Measurements from ENCODE around the gene SETD1A.

The SETD1A gene

DNA sequence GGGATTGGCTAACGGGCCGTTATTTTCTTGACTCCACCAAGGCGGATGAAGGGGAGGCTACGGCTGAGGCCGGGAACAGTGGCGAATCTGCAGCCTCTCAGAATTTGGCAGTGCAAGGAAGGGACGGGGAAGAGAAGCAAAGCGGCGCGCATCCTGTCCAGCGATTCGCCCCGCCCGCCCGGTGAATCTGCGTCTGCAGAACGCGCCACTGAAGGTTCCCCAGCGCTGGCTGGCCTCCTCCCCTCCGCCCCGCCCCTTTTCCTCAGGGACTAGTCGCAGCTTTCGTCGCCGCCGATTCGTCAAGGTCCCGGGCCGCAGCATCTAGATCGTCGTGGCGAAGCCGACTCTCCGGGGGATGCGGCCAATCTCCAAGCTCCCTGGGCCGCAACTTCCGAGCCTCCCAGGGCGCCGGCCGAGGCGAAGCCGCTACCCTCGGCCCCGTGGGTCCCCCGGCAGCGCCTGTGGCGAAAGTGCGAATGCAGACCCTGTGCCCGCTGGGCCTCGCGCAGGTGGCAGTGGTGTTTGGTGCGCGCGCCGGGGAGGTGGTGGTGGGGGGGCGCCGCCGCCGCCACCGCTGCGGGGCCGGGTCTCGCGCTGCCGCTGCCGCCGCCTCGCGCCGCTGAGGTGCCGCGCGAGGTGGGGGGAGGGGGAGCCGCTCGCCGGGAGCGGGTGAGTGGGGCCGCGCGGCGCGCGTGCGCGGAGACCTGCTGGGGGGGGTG lies at the start of gene SETD1A:
Gene SETD1A, plus strand, starts transcription at position 299 of the 719 bp plus-strand sequence. CDS start 978 bp downstream, outside the sequence.
- DNase-seq = peak; percentile 91

DNA sequence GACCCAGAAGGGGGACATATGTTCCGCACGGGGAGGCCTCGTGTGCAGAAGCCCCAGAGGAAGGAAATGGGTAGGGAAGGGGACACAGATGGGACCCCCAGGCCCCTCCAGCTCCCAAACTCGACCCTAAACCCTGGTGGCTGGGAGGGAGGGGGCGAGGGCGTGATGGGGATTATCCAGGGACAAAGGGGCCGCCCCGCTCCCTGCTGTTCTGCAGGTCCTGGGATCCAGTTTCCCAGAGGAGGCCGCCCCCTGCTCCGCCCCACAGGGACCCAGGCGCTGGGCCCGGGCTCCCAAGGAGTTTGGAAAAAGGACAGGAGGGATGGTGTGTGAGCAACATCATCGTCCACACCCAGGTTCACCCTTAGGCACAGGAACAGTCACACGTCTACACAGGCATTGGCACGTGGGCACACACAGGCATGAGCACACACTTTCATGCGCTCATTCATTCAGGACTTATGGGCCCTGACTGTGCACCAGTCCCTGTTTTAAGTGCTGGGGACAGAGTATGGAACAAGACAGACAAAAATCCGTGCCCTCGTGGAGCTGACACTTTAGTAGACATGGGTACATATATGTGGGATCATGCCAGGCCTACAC lies 47.0 kb upstream of the SETD1A start:
- DNase-seq = no peak

DNA sequence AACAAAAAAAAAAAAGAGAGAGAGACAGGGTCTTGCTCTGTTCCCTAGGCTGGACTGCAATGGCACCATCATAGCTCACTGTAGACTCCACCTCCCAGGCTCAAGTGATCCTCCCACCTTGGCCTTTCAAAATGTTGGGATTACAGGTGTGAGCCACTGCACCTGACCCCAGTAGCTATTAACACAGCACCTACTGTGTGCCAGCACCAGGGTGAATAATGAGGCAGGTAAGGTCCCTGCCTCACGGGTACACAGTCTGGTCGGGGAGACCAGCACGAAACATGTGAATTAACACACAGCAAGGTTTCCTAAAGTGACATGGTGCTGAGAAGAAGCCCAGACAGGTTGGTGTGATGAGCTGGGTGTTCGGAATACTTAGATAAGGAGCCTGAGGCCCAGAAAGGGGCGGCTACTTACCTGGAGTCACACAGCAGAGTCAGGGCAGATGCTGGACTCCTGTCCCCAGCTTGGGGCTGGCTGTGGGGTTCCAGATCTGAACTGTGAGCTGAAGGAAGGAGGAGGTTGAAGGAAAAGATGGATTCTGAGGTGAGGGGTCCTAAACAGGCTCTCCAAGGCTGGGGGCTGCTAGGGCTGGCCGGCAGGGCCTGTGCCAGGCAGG lies 44.7 kb upstream of the SETD1A start:
- no peak for DNase-seq

DNA sequence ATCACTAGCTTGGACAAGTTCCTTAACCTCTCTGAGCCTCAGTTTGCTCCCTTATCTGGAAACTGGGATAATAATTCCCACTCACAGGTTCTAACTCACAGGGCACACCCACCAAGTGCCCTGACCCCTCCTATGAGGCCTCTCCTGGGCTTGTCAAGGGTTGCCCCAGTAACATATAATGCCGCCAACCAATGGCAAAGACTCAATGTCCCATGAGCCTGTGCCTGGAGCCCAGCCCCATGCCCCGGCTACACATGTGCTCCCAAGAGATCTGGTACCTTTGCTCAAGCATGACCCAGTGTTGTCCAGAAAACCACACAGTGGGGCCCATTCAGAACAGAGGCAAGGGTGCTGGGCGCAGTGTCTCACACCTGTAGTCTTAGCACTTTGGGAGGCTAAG lies 42.7 kb upstream of the SETD1A start:
- no peak for DNase-seq

DNA sequence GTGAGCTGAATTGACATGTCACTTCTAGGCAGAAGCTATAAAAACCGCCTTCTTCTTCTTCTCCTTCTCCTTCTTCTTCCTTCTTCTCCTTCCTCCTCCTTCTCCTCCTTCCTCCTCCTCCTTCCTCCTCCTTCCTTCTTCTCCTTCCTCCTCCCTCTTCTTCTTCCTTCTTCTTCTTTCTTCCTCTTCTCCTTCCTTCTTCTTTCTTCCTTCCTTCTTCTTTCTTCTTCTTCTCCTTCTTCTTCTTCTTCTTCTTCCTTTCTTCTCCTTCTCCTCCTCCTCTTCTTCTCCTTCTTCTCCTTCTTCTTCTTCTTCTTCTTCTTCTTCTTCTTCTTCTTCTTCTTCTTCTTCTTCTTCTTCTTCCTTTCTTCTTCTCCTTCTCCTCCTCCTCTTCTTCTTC lies 38.9 kb upstream of the SETD1A start:
- DNase-seq = no peak

DNA sequence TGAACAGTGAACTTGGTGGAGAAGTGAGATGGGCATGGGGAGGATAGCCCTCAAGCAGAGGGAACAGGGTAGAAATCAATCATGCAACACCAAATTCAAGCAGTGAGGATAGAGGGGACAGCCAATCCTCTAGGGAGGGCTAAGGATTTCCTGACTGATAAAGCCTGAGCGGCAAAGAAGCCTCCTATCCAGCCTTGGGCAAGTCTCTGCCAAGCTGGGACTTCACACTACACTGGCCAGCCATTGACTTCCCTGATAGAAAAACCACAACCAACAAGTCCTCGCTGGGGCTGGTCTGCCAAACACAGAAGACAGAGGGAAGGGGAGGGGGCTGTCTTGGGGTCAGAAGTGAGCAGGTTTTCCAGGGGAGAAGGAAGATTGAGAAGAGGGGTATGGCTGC lies 36.7 kb upstream of the SETD1A start:
- no peak for DNase-seq

DNA sequence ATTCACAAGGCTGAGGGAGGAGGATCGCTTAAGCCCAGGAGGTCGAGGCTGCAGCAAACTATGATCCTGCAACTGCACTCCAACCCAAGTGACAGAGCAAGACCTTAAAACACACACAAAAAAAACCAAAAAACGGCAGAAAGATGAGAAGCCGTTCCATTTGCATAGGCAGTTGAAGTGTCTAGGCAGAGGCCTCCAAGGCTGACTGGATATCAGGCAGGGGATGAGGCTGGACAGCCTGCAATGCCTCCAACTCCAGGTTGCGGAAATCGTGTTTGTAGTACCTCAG lies 36.2 kb upstream of the SETD1A start:
- DNase-seq = no peak

DNA sequence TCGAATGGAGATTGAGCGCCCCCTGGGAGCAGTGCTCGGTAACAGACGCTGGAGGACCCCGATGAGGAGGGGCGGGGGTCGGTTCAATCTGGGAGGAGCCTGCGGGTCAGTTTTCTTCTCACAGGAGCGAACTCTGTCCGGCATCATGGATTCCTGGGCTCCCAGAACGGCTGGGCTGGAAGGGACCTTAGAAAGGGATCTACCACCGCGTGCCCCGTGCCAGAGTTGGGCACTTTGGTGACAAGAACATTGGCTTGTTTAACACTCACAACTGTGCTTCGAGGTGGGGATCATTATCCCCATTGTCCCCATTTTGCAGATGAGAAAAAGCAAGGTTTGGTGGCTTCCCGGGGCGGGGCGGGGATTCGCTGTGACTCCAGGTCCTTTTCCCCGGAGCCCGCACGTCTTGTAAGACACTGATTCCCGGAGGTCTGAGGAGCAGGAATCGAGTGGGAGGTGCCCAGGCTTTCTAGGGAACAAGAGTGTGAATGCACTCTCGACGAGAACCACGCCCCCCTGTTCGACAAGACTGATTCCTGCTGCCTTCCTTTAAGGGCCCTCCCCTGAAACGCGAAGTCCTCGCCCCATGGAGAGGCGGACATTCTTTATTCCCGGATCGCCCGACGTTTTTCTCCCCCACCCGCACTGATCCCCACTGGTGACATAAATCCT lies 35.7 kb upstream of the SETD1A start:
- peak; percentile 90 for DNase-seq

DNA sequence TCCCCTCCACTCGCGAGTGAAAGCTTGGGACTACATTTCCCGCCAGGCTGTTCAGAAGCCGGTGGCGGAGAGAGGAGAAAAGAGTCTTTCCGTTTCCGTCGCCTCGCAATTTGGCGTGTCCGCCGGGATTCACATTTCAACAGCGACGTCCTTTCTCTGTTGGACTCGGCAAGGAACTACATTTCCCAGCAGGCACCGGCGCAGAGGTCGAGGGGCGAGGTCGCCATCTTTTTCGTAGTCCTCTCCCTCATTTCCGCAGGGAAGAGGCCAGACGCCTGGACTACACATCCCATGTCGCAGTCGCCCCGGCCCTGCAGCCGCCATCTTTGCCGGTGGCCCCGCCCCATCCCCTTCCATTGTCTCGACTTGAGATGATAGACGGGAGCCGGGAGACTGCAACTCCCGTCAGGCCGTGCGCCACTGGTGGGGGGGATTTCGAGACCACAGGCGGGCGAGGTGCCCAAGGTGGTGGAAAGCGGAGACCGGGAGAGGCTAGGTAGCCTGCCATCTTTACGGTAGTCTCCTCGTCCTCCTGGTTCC lies 35.1 kb upstream of the SETD1A start:
- DNase-seq = peak; percentile 99

DNA sequence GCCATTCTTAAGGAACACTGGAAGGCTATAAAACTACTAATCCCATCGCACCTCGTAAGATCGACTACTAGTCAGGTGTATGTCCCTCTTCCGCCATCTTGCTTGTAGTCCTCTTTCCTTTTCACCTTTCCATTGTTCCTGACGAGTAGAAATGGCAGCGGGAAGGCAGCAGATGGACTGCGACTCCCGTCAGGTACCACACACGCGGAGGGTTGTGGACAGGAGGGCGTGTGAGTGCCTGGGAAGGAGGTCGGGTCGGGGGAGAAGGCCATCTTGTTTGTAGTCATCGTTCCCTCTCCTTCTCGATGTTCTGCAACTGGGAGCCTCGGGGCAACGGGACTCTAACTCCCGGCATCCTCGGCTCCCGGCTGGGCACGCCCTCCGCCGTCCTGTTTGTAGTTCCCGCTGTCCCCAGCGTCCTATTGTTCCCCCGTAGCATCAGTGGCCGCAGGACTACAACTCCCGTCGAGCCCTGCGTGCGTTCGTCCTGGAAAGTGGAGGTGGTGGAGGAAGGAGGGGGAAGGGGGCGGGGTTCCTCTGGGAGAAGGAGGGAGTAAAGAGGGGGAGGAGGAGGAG lies 34.5 kb upstream of the SETD1A start:
- peak; percentile 99 for DNase-seq

DNA sequence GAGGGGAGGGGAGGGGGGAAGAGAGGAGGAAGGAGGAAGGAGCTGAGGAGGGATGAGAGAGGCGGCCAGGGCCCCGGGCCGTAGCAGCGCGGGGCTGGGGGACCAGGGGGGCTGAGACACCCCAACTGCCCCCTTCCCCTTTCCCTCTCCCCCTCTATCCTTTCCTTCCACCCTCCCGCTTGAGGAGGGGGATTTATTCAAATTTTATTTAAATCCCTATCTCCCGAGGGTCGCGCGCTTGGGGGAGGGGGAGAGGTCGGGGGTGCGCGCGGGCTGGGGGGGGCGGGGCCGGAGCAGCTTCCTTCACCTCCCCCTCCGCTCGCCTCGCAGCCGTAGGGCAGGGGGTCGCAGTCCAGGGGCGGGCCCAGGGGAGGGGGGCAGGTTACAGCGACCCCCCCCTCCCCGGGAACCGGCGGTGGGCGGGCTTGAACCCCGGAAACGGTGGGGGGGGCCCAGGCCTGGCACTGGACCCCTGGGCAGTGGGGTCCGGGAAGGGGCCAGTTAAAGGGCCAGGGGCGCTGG lies 33.9 kb upstream of the SETD1A start, which contains the start of gene FBXL19:
Gene FBXL19, plus strand, starts transcription at position 19 of the 522 bp plus-strand sequence. CDS start 2,183 bp downstream, outside the sequence.
- no peak for DNase-seq

DNA sequence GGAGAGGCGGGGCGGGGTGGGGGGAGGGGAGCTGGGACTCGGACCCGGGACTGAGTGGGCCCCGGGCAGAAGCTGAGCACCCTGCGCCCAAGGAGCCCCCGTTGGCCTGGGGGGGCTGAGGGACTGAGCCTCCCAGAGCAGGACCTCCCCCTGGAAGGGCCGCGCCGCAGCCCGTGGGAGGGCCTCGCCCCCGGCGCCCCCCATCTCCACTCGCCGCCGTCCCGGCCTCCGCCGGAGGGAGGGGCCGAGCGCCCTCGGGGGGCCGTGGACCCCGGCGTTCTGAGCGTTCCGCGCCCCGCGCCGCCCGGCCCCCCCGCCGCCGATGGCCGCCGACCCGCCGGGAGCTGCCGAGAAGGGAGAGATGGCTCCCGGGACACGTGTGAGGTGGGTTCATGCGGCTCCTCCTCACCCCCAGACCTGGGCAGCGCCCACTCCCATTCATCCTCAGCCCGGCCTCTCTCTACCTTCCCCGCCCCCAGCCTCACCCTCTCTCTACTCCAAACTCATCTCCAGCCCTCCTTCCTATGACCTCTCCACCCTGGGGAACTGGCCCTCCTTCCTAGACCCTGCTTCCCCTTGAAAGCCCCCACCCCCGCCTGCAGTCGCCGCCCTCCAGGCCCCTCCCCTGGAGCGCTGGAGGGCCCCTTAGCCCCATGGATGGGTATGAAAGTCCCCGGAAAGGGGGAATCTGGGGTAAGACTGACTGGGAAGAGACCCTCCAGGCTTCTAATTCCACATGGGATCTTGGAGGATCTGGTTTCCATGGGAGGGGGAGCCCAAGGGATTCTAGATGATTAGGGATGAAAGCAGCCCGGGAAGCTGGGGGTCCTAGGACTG lies 33.3 kb upstream of the SETD1A start:
- DNase-seq = no peak

DNA sequence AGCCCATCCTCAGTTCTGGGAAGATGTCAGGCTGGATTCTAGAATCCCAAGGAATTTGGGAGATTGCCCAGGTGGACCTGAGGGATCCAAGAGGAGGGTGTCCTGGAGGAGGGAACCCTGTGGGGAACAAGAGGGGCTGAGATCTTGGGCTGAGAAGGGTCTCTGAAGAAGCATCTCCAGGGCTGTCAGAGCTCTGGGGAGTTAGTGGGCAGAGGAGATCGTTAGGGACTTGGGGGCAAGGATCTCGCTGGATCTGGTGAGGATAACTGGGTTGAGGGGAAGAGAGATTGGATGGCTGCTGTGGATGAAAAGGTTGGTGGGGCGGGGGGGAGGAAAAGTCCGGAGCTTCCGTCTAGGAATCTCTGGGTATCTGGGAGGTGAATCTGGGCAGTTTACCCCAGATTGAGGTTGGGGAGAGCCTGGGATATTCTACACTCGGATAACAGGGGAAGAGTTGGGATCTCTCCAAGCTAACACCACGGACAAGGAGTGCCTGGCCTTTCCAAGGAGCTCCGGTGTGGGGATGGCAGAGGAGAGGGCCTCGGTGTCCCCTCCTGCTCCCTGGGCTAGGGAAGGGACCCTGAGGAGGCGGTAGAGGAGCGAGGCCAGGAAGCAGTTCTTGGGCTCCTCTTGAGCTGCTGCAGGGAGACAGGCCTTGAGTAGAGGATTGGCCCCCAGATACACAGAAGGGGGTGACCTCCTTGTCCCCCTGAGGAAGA lies 32.5 kb upstream of the SETD1A start:
- no peak for DNase-seq

DNA sequence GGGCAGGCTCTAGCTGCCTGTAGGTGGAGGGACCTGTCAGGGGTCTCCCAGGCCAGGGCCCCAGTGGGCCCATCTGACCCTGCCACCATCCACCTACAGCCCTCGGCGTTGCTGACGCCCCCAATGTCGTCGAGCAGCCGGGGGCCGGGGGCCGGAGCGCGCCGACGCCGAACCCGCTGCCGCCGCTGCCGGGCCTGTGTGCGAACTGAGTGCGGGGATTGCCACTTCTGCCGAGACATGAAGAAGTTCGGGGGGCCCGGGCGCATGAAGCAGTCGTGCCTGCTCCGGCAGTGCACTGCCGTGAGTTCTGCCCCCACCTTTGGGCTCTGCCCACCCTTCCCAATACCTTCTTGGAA lies 31.9 kb upstream of the SETD1A start:
- DNase-seq = no peak

DNA sequence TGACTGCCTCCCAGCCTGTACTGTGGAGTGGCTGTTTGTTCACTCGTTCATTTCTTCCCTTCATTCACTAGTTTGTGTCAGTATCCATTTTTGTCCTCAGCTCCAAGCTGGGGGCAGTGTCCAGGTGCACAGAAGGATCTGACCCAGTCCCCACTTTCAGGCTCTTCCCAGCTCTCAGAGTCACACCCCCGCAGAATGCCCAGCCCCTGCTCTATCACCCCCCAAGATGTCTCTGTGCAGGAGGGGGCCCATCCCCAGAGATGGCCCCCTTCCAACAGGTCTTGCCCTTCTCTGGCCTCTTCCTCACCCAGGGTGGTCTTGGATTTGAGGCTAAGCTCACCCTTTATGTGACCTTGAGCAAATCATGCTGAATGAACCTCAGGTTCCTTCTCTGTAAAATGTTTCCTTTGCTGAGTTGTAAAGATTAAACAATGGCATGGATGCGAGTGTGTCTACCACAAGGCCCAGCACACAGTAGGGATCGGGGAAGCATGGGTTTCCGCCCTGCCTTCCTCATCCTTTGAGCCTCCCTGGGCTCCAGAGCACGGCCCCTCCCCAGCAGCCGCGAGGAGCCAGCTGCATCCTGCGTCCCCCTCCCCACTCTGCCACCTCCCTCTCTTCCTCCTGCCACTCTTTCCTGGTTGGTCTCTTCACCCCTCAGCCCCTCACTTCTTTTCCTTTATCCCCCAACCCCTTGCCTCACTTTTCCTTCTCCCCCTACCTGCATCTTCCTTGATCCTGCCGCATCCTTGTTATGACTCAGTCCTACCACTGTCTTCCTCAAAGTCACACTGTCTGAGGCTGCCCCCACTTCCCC lies 31.4 kb upstream of the SETD1A start:
- no peak for DNase-seq

DNA sequence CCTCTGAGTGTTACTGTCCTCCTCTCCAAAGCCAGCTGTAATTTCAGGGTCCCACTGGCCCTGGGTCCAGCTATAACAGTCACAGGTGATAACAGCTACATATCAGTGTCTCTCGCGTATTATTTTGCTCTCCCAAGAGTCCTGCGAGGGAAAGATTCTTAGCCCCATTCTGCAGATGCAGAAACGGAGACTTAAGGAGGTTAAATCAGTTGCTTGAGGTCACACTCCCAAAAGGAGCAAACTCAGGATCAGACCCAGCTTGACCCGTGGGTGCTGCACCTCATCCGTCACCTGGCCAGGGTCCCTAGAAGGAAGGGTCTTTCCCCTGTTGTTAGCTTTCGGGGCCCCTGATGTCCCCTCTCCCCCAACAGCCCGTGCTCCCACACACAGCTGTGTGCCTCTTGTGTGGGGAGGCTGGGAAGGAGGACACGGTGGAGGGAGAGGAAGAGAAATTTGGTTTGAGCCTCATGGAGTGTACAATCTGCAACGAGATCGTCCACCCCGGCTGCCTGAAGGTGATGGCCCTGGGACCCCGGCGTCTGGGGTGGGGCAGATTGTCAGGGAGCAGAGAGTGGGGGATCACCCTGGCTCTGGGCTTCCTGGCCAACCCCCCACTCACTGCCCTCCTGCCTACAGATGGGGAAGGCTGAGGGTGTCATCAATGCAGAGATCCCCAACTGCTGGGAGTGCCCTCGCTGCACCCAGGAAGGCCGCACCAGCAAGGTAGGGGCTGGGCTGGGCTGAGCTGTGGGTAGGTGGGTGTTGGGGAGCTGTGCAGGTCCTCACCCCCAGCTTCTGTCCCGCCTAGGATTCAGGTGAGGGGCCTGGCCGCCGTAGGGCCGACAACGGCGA lies 30.4 kb upstream of the SETD1A start:
- no peak for DNase-seq

DNA sequence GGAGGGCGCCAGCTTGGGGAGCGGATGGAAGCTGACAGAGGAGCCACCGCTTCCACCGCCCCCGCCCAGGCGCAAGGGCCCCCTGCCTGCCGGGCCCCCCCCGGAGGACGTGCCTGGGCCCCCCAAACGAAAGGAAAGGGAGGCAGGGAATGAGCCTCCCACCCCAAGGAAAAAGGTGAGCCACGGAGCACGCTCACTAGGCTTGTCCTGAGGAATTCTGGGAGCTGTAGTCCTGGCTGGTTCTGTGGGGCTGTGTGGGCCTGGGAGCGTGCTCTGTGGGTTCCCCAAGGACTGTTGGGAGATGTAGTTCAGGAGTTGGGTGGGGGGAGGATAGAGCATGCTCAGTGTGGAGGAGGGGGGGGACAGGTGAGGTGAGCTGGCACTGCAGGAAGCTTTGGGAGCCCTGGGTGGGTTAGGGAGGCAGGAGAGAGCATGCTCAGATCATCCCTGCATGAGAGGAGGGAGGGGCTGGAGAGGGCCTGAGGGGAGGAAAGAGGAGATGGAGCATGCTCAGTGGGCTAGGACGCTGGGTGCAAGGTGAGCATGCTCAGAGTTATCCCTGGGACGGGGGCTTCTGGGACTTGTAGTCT lies 29.7 kb upstream of the SETD1A start:
- DNase-seq = peak; percentile 94

DNA sequence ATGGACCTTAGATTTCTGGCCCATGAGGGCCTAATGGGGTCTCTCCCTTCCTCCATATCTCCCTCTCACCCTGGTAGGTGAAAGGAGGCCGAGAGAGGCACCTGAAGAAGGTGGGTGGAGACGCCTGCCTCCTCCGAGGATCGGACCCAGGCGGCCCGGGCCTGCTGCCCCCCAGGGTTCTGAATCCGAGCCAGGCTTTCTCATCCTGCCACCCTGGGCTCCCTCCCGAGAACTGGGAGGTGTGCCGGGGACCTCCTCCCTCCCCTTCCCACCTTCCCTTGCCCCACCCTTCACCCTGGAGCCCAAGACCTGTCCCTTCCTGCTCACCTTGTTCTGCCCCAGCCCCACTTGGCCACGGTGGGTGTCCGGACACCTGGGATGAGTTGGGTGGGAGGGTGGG lies 29.2 kb upstream of the SETD1A start:
- no peak for DNase-seq

DNA sequence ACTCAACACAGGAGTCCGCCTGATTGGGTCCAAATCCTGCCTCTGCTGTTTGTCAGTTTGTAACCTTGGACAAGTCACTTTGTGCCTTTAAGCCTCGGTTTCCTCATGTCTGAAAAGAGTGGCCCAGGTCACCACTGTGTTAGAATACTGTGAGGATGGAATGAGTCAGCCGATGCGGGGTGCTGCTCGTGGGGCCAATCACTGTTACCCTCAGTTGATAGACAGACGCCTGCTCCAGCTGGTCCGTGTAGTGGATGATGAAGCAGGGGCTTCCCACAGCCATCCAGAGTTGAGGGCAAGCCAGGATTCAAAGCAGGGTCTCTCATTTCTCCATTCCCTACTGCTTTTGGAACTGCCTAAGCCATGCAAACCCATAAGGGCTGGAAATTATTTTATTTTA lies 28.4 kb upstream of the SETD1A start:
- no peak for DNase-seq
